ENCODE results near the gene ADAP1.

- TF ChIP-seq, protein P1, sequence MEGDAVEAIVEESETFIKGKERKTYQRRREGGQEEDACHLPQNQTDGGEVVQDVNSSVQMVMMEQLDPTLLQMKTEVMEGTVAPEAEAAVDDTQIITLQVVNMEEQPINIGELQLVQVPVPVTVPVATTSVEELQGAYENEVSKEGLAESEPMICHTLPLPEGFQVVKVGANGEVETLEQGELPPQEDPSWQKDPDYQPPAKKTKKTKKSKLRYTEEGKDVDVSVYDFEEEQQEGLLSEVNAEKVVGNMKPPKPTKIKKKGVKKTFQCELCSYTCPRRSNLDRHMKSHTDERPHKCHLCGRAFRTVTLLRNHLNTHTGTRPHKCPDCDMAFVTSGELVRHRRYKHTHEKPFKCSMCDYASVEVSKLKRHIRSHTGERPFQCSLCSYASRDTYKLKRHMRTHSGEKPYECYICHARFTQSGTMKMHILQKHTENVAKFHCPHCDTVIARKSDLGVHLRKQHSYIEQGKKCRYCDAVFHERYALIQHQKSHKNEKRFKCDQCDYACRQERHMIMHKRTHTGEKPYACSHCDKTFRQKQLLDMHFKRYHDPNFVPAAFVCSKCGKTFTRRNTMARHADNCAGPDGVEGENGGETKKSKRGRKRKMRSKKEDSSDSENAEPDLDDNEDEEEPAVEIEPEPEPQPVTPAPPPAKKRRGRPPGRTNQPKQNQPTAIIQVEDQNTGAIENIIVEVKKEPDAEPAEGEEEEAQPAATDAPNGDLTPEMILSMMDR (IDR thresholded peaks at IDR 0.05) = no peak
- no peak for TF ChIP-seq POLR2A (IDR thresholded peaks at IDR 0.05)
These were observed 33.4 kb downstream of the ADAP1 start for GRCh38 chr7:921071-921461.
